ENCODE measurements around the gene HRH3.

Gene HRH3

DNA sequence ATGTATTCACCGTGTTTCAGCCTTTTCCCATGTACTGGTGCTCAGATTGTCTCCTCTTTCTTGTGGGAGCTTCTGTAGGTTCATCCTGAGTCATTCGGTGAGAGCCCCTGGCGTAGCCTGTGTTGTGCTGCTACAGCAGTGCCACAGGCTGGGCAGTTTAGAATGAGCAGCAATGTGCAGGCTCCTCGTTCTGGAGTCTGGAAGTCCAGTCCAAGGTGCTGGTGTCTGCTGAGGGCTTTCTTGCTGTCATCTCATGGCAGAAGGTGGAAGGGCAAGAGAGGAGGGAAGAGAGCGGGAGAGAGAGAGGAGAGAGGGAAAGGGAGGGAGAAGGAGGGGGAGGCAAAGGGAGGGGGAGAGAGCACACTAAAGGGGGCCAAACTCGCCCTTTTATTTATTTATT is 33.3 kb upstream of the HRH3 start:
- Histone ChIP-seq H3K9me2 (replicated peaks; ENCODE audit: control insufficient read depth, low read length) (no peaks in the 10 kb centered on the region), H3K4me3 (ENCODE audit: low read length) (no peak overlapping the region), H3K79me2 (ENCODE audit: control insufficient read depth, low read length) (peaks cover 41% of the 10 kb centered on the region), H3K4me1 (ENCODE audit: control insufficient read depth, low read length) (peaks cover 6% of the 10 kb centered on the region), H4K20me1 (ENCODE audit: control insufficient read depth, insufficient read depth, low read depth, low read length) (0 out of 2 replicates have a peak, but pooled peaks cover 4% of the 10 kb centered on the region), H3K9me3 (ENCODE audit: control insufficient read depth, insufficient read depth, low read length) (no peaks in the 10 kb centered on the region), H3K27ac (ENCODE audit: low read depth, low read length) (no peak overlapping the region), H3K4me2 (ENCODE audit: low read length) (no peak overlapping the region), H3K36me3 (ENCODE audit: control insufficient read depth, low read length) (no peaks in the 10 kb centered on the region), H3F3A (ENCODE audit: control insufficient read depth, insufficient read depth) (no peaks in the 10 kb centered on the region), H3K27me3 (ENCODE audit: control insufficient read depth, low read length) (no peaks in the 10 kb centered on the region)
- TF ChIP-seq, protein P1, sequence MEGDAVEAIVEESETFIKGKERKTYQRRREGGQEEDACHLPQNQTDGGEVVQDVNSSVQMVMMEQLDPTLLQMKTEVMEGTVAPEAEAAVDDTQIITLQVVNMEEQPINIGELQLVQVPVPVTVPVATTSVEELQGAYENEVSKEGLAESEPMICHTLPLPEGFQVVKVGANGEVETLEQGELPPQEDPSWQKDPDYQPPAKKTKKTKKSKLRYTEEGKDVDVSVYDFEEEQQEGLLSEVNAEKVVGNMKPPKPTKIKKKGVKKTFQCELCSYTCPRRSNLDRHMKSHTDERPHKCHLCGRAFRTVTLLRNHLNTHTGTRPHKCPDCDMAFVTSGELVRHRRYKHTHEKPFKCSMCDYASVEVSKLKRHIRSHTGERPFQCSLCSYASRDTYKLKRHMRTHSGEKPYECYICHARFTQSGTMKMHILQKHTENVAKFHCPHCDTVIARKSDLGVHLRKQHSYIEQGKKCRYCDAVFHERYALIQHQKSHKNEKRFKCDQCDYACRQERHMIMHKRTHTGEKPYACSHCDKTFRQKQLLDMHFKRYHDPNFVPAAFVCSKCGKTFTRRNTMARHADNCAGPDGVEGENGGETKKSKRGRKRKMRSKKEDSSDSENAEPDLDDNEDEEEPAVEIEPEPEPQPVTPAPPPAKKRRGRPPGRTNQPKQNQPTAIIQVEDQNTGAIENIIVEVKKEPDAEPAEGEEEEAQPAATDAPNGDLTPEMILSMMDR (IDR thresholded peaks at IDR 0.05; ENCODE audit: low read depth, low read length, poor library complexity, severe bottlenecking) = no peak
- TF ChIP-seq EZH2phosphoT487 (IDR thresholded peaks at IDR 0.05; ENCODE audit: borderline replicate concordance, low read length) = no peak

DNA sequence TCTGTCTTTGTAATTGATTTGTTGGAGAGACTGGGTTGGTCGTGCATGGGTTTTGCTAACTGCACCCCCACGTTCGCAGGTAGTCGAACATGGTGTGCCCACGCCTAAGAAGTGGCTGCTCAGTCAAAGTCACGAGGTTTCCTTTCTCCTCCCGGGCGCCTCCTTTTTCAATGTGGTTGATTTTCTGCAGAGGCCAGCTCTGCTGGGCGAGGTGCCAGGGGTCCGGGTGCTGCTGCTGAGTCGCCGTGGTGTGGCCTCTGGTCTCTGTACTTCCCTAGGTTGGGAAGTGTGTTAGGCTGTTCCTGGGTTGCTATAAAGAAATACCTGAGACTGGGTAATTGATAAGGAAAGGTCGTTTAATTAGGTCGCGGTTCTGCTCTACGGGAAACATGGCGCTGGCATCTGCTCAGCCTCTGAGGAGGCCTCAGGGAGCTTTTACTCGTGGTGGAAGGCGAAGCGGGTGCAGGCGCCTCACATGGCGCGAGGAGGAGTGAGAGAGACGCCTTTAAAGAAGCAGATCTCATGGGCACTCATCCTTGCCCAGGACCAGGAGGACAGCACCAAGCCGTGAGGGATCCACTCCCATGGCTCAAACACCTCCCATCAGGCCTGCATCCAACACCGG is 32.4 kb upstream of the HRH3 start:
- H3K27ac ChIP-seq (ENCODE audit: low read depth, low read length) = no peak overlapping the region
- H3K27me3 ChIP-seq (ENCODE audit: control insufficient read depth, low read length) = no peaks in the 10 kb centered on the region
- no peaks in the 10 kb centered on the region for H3K9me2 ChIP-seq (replicated peaks; ENCODE audit: control insufficient read depth, low read length)
- H3K79me2 ChIP-seq (ENCODE audit: control insufficient read depth, low read length) = peaks cover 44% of the 10 kb centered on the region
- H3K4me1 ChIP-seq (ENCODE audit: control insufficient read depth, low read length) = peaks cover 6% of the 10 kb centered on the region
- H3K4me2 ChIP-seq (ENCODE audit: low read length) = no peak overlapping the region
- H3F3A ChIP-seq (ENCODE audit: control insufficient read depth, insufficient read depth) = no peaks in the 10 kb centered on the region
- 0 out of 2 replicates have a peak, but pooled peaks cover 3% of the 10 kb centered on the region for H4K20me1 ChIP-seq (ENCODE audit: control insufficient read depth, insufficient read depth, low read depth, low read length)
- no peak for TF ChIP-seq EZH2phosphoT487 (IDR thresholded peaks at IDR 0.05; ENCODE audit: borderline replicate concordance, low read length)
- TF ChIP-seq, protein P1 (IDR thresholded peaks at IDR 0.05; ENCODE audit: low read depth, low read length, poor library complexity, severe bottlenecking) = no peak
- H3K4me3 ChIP-seq (ENCODE audit: low read length) = no peak overlapping the region
- H3K36me3 ChIP-seq (ENCODE audit: control insufficient read depth, low read length) = no peaks in the 10 kb centered on the region
- no peaks in the 10 kb centered on the region for H3K9me3 ChIP-seq (ENCODE audit: control insufficient read depth, insufficient read depth, low read length)

DNA sequence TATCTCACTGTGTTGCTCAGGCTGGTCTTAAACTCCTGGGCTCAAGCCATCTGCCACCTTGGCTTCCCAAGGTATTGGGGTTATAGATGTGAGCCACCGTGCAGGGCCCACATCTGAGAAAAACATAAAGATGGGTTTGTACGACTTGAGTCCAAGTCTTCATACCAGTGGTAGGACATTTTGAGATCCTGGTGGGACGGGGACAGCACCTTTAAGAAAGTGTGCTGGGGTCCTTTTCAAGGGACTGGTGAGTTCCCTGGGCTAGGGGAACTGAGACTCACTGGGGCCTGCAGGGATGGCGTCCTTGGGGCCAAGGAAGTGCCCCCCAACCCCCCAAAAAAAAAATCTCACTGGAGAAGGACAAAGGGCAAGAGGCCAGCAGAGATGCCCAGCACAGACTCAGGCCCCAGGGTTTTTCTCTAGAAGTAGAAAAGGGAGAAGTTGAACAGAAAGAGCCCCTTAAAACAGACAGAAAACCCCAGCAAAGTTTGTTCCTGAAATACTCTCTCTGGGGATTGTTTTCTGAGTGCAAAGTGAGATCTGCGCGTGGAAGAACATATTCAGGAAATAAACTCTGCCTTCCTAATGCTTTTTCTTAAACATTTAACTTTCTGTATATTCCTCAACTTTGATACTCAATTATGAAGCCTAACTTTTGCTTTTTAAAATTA is 28.9 kb upstream of the HRH3 start:
- Histone ChIP-seq H3K79me2 (ENCODE audit: control insufficient read depth, low read length) (peaks cover 64% of the 10 kb centered on the region), H4K20me1 (ENCODE audit: control insufficient read depth, insufficient read depth, low read depth, low read length) (peaks cover 3% of the 10 kb centered on the region; the same call in 1 of the 2 replicates), H3K4me2 (ENCODE audit: low read length) (no peak overlapping the region; the same call in 1 of the 2 replicates), H3K27me3 (ENCODE audit: control insufficient read depth, low read length) (no peaks in the 10 kb centered on the region), H3F3A (ENCODE audit: control insufficient read depth, insufficient read depth) (no peaks in the 10 kb centered on the region), H3K9me2 (replicated peaks; ENCODE audit: control insufficient read depth, low read length) (no peaks in the 10 kb centered on the region), H3K4me1 (ENCODE audit: control insufficient read depth, low read length) (peaks cover 6% of the 10 kb centered on the region), H3K4me3 (ENCODE audit: low read length) (no peak overlapping the region), H3K9me3 (ENCODE audit: control insufficient read depth, insufficient read depth, low read length) (no peaks in the 10 kb centered on the region), H3K27ac (ENCODE audit: low read depth, low read length) (no peak overlapping the region), H3K36me3 (ENCODE audit: control insufficient read depth, low read length) (no peaks in the 10 kb centered on the region)
- TF ChIP-seq, protein P1 (IDR thresholded peaks at IDR 0.05; ENCODE audit: low read depth, low read length, poor library complexity, severe bottlenecking) = no peak
- TF ChIP-seq EZH2phosphoT487 (IDR thresholded peaks at IDR 0.05; ENCODE audit: borderline replicate concordance, low read length) = no peak
